ENCODE data around the gene LPAR4. TPM values are rescaled to one million over a fixed set of nuclear protein-coding genes. Genes with fewer than 3 reads are reported as not detected.

LPAR4 gene
- 9.1 TPM for polyA plus RNA-seq (2013, experiment 1 of 2)
- 8.2 TPM for polyA plus RNA-seq (2013, experiment 2 of 2)

DNA sequence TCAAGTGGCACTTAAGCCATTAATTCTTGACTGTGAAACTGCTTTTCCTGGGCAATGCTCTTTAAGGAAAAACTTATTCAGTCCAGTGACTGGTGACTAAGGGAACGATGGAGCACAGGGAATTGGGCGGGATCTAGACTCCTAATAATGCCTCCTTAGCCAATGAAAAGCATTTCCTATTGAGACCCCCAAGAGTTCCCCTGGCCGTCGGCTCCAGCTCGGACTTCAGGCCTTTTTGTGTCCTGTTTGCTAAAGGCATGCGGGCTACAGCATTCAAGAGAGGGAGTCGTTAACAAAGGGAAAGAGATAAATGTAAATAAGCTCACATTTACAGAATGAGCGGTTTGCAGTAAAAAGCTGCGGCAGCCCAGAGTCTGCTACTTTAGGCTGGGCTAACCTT is at the start of gene LPAR4:
Gene LPAR4 (plus strand): TSS at position 232 of the 400 bp plus-strand sequence. CDS start 7,150 bp downstream, outside the sequence.
- 0% methylated on average over 7 of the region's 9 CpGs for WGBS
- no peaks in the 10 kb centered on the region for H3K27me3 ChIP-seq (ENCODE audit: insufficient read depth, low read length)
- no peaks in the 10 kb centered on the region for H3K9me3 ChIP-seq (ENCODE audit: insufficient read depth, low read depth, low read length)
- H3K4me1 ChIP-seq (ENCODE audit: insufficient read depth, low read length): peaks cover 28% of the 10 kb centered on the region
- H3K9ac ChIP-seq (ENCODE audit: low read depth, low read length): peak within 1 kb of the TSS; percentile 77
- H3K27ac ChIP-seq (ENCODE audit: low read depth, low read length): peak within 1 kb of the TSS; percentile 88
- peak within 1 kb of the TSS; percentile 59 for H3K4me3 ChIP-seq (ENCODE audit: low read length)
- H3K36me3 ChIP-seq (ENCODE audit: insufficient read depth, low read length): no peaks in the 10 kb centered on the region

GRCh38 chrX:78706071-78706470 is 41.4 kb upstream of the LPAR4 start:
- Histone ChIP-seq H3K27me3 (ENCODE audit: insufficient read depth, low read length) (no peaks in the 10 kb centered on the region), H3K27ac (ENCODE audit: low read depth, low read length) (no peak overlapping the region)

GRCh38 chrX:78708262-78708661 is 39.3 kb upstream of the LPAR4 start:
- 57% methylated on average over 2 of the region's 2 CpGs for WGBS
- no peak overlapping the region for H3K4me3 ChIP-seq (ENCODE audit: low read length)
- no peaks in the 10 kb centered on the region for H3K36me3 ChIP-seq (ENCODE audit: insufficient read depth, low read length)
- no peaks in the 10 kb centered on the region for H3K9me3 ChIP-seq (ENCODE audit: insufficient read depth, low read depth, low read length)
- H3K9ac ChIP-seq (ENCODE audit: low read depth, low read length): no peak overlapping the region
- no peaks in the 10 kb centered on the region for H3K27me3 ChIP-seq (ENCODE audit: insufficient read depth, low read length)
- H3K27ac ChIP-seq (ENCODE audit: low read depth, low read length): no peak overlapping the region
- no peaks in the 10 kb centered on the region for H3K4me1 ChIP-seq (ENCODE audit: insufficient read depth, low read length)

More at GRCh38 chrX:78706071-78706470, 41.4 kb upstream of the LPAR4 start:
- Histone ChIP-seq H3K9me3 (ENCODE audit: insufficient read depth, low read depth, low read length) (no peaks in the 10 kb centered on the region), H3K36me3 (ENCODE audit: insufficient read depth, low read length) (no peaks in the 10 kb centered on the region), H3K4me1 (ENCODE audit: insufficient read depth, low read length) (no peaks in the 10 kb centered on the region), H3K4me3 (ENCODE audit: low read length) (no peak overlapping the region), H3K9ac (ENCODE audit: low read depth, low read length) (no peak overlapping the region)
- 88% methylated on average over 1 of the region's 2 CpGs for WGBS

GRCh38 chrX:78708816-78709215 is 38.7 kb upstream of the LPAR4 start:
- Histone ChIP-seq H3K9ac (ENCODE audit: low read depth, low read length) (no peak overlapping the region), H3K27me3 (ENCODE audit: insufficient read depth, low read length) (no peaks in the 10 kb centered on the region), H3K9me3 (ENCODE audit: insufficient read depth, low read depth, low read length) (no peaks in the 10 kb centered on the region), H3K27ac (ENCODE audit: low read depth, low read length) (no peak overlapping the region), H3K4me3 (ENCODE audit: low read length) (no peak overlapping the region), H3K36me3 (ENCODE audit: insufficient read depth, low read length) (no peaks in the 10 kb centered on the region), H3K4me1 (ENCODE audit: insufficient read depth, low read length) (no peaks in the 10 kb centered on the region)
- WGBS: 92% methylated on average over 2 of the region's 2 CpGs

GRCh38 chrX:78710171-78710570 is 37.3 kb upstream of the LPAR4 start:
- Histone ChIP-seq H3K27ac (ENCODE audit: low read depth, low read length) (no peak overlapping the region), H3K9ac (ENCODE audit: low read depth, low read length) (no peak overlapping the region), H3K4me3 (ENCODE audit: low read length) (no peak overlapping the region), H3K27me3 (ENCODE audit: insufficient read depth, low read length) (no peaks in the 10 kb centered on the region), H3K9me3 (ENCODE audit: insufficient read depth, low read depth, low read length) (no peaks in the 10 kb centered on the region), H3K36me3 (ENCODE audit: insufficient read depth, low read length) (no peaks in the 10 kb centered on the region), H3K4me1 (ENCODE audit: insufficient read depth, low read length) (no peaks in the 10 kb centered on the region)
- WGBS: no CpG with 5 or more reads among the region's 1 CpG

DNA sequence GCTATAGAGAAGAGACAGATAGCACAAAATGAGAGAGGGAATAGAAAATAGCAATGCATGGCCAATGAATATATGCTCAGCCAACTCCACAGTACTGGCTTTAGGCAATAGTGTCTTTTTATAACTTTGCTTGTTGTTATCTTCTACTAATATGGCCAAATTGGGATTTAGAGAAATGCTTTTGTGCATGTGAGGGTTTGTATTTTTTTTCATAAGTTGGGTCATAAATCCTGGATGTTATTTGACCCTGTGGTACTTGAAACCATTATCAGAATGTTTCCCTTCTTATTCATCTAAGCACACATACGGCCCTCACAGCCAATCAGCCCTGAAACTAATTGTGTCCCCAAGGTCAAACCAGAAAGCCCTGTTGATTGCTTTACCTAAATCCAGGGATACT is 35.2 kb upstream of the LPAR4 start:
- Histone ChIP-seq H3K4me1 (ENCODE audit: insufficient read depth, low read length) (no peaks in the 10 kb centered on the region), H3K27me3 (ENCODE audit: insufficient read depth, low read length) (no peaks in the 10 kb centered on the region), H3K36me3 (ENCODE audit: insufficient read depth, low read length) (no peaks in the 10 kb centered on the region), H3K9me3 (ENCODE audit: insufficient read depth, low read depth, low read length) (no peaks in the 10 kb centered on the region), H3K4me3 (ENCODE audit: low read length) (no peak overlapping the region), H3K27ac (ENCODE audit: low read depth, low read length) (no peak overlapping the region), H3K9ac (ENCODE audit: low read depth, low read length) (no peak overlapping the region)
- WGBS: 85% methylated on average over 1 of the region's 1 CpG

DNA sequence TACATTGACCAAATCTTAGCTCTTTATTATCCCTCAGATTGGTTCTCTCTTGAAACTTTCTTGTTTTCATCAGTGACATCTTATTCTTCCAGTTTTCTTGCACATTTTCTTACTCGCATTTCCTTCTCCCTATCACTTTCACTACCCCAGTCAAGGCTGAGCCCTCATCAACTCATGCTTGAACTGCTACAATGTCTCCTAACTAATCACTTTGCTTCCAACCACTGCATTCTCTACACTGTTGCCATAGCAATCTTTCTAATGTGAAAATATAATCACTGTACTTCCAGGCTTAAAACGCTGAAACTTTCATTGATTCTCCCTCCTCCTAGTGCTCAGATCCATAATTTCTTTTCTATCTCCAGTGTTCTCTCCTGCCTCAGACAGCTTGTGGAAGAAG is 22.2 kb upstream of the LPAR4 start:
- Histone ChIP-seq H3K9me3 (ENCODE audit: insufficient read depth, low read depth, low read length) (no peaks in the 10 kb centered on the region), H3K27ac (ENCODE audit: low read depth, low read length) (no peak overlapping the region), H3K4me1 (ENCODE audit: insufficient read depth, low read length) (no peaks in the 10 kb centered on the region), H3K9ac (ENCODE audit: low read depth, low read length) (no peak overlapping the region), H3K36me3 (ENCODE audit: insufficient read depth, low read length) (no peaks in the 10 kb centered on the region), H3K27me3 (ENCODE audit: insufficient read depth, low read length) (no peaks in the 10 kb centered on the region), H3K4me3 (ENCODE audit: low read length) (no peak overlapping the region)
- WGBS: 98% methylated on average over 2 of the region's 2 CpGs

GRCh38 chrX:78746496-78746895 is 1.0 kb upstream of the LPAR4 start:
- Histone ChIP-seq H3K27me3 (ENCODE audit: insufficient read depth, low read length) (no peaks in the 10 kb centered on the region), H3K36me3 (ENCODE audit: insufficient read depth, low read length) (no peaks in the 10 kb centered on the region), H3K27ac (ENCODE audit: low read depth, low read length) (peak overlapping the region; percentile 88; the same call in 1 of the 2 replicates), H3K4me3 (ENCODE audit: low read length) (peak overlapping the region; percentile 59), H3K9ac (ENCODE audit: low read depth, low read length) (no peak overlapping the region), H3K4me1 (ENCODE audit: insufficient read depth, low read length) (peaks cover 28% of the 10 kb centered on the region), H3K9me3 (ENCODE audit: insufficient read depth, low read depth, low read length) (no peaks in the 10 kb centered on the region)

- no peaks in the 10 kb centered on the region for H3K9me3 ChIP-seq (ENCODE audit: insufficient read depth, low read depth, low read length)
- no peaks in the 10 kb centered on the region for H3K36me3 ChIP-seq (ENCODE audit: insufficient read depth, low read length)
- peaks cover 28% of the 10 kb centered on the region for H3K4me1 ChIP-seq (ENCODE audit: insufficient read depth, low read length)
- H3K27ac ChIP-seq (ENCODE audit: low read depth, low read length): peak overlapping the region; percentile 88
- WGBS: 15% methylated on average over 5 of the region's 5 CpGs
- peak overlapping the region; percentile 59 for H3K4me3 ChIP-seq (ENCODE audit: low read length)
- peak overlapping the region; percentile 77 for H3K9ac ChIP-seq (ENCODE audit: low read depth, low read length)
- H3K27me3 ChIP-seq (ENCODE audit: insufficient read depth, low read length): no peaks in the 10 kb centered on the region
These were observed 451 bp downstream of the LPAR4 start for GRCh38 chrX:78747971-78748370.

GRCh38 chrX:78748846-78749245 is 1.3 kb downstream of the LPAR4 start:
- no peak overlapping the region for H3K9ac ChIP-seq (ENCODE audit: low read depth, low read length)
- H3K9me3 ChIP-seq (ENCODE audit: insufficient read depth, low read depth, low read length): no peaks in the 10 kb centered on the region
- no peaks in the 10 kb centered on the region for H3K27me3 ChIP-seq (ENCODE audit: insufficient read depth, low read length)
- no peaks in the 10 kb centered on the region for H3K36me3 ChIP-seq (ENCODE audit: insufficient read depth, low read length)
- H3K27ac ChIP-seq (ENCODE audit: low read depth, low read length): peak overlapping the region; percentile 88; the same call in 1 of the 2 replicates
- 58% methylated on average over 2 of the region's 2 CpGs for WGBS
- H3K4me1 ChIP-seq (ENCODE audit: insufficient read depth, low read length): peaks cover 28% of the 10 kb centered on the region
- peak overlapping the region; percentile 59 for H3K4me3 ChIP-seq (ENCODE audit: low read length)

- 95% methylated on average over 2 of the region's 3 CpGs for WGBS
- Histone ChIP-seq H3K9me3 (ENCODE audit: insufficient read depth, low read depth, low read length) (no peaks in the 10 kb centered on the region), H3K9ac (ENCODE audit: low read depth, low read length) (no peak overlapping the region), H3K36me3 (ENCODE audit: insufficient read depth, low read length) (0 out of 2 replicates have a peak, but pooled peaks cover 8% of the 10 kb centered on the region), H3K27me3 (ENCODE audit: insufficient read depth, low read length) (no peaks in the 10 kb centered on the region), H3K4me3 (ENCODE audit: low read length) (no peak overlapping the region), H3K27ac (ENCODE audit: low read depth, low read length) (no peak overlapping the region), H3K4me1 (ENCODE audit: insufficient read depth, low read length) (peaks cover 9% of the 10 kb centered on the region)
These were observed 6.1 kb downstream of the LPAR4 start for GRCh38 chrX:78753571-78753970.

GRCh38 chrX:78754917-78755316 is 7.4 kb downstream of the LPAR4 start:
- H3K36me3 ChIP-seq (ENCODE audit: insufficient read depth, low read length): 0 out of 2 replicates have a peak, but pooled peaks cover 8% of the 10 kb centered on the region
- H3K27ac ChIP-seq (ENCODE audit: low read depth, low read length): no peak overlapping the region
- H3K4me3 ChIP-seq (ENCODE audit: low read length): no peak overlapping the region
- WGBS: 100% methylated on average over 2 of the region's 5 CpGs
- no peak overlapping the region for H3K9ac ChIP-seq (ENCODE audit: low read depth, low read length)
- no peaks in the 10 kb centered on the region for H3K9me3 ChIP-seq (ENCODE audit: insufficient read depth, low read depth, low read length)
- no peaks in the 10 kb centered on the region for H3K27me3 ChIP-seq (ENCODE audit: insufficient read depth, low read length)
- H3K4me1 ChIP-seq (ENCODE audit: insufficient read depth, low read length): no peaks in the 10 kb centered on the region
